Endometrium (tissue), 2 donors: ENCODE data around the gene FAM120B.

ENCODE experiments used
- FAIRE-seq: peaks from 2 replicates; lab custom pipeline; 2012; peaks lifted over from hg19 to GRCh38; lab: Jason Lieb, UNC
- donor health status: control.
- donor health status: control.

Gene FAM120B

GRCh38 chr6:170355661-170356060, 49.1 kb downstream of the FAM120B start:
- FAIRE-seq: no peak

DNA sequence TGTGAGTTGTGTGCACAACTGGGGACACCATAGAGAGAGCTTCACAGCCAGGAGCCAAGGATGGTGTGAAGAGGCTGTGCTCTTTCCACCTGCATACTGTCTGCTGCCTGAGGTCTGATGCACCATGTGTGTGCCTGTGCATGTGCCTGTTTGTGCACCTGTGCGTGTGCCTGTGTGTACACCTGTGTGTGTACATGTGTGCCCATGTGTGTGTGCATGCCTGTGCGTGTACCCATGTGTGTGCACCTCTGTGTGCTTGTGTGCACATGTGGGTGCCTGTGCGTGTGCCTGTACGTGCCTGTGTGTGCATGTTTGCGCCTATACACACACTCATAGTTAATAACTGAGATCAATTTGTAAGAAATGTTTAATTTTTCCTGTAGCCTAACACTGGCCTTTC, 51.3 kb downstream of the FAM120B start:
- FAIRE-seq: no peak

DNA sequence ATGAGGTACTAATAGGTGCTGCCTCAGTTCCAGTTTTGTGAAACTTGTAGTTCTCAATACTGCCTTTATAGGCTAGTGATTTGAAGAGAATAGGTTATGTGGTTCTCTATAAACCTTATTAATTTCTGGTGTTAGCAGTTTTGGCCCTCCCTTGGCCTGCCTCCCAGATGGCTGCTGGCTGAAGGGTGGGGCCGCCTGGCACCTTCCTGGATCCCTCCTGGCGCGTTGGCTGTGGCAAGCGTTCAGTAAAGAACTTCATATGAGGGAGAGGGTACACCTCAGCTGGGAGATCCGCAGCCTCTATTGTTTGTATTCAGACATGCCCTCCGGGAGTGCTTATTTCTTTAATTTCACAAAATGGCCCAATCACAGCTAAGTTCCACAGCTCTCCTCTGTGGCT, 51.9 kb downstream of the FAM120B start:
- FAIRE-seq: no peak

DNA sequence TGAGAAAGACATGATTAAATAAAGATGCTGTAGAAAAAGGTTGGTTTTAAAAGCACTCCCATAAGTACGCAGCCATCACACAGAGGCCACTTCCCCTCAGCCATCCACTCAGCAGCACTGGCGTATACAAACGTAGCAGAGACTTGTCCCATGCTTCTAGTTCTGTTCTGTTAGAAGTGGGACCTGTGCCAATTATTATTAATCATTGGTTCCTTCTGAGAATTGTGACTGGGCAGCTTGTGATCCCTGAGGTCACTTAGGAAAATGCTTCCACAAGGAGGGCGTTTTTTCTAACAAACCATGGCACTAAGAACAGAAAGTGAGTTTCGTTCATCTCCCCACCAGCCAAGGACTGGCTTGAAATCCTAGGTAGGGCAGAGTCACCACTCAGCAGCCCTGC, 53.9 kb downstream of the FAM120B start:
- no peak for FAIRE-seq

DNA sequence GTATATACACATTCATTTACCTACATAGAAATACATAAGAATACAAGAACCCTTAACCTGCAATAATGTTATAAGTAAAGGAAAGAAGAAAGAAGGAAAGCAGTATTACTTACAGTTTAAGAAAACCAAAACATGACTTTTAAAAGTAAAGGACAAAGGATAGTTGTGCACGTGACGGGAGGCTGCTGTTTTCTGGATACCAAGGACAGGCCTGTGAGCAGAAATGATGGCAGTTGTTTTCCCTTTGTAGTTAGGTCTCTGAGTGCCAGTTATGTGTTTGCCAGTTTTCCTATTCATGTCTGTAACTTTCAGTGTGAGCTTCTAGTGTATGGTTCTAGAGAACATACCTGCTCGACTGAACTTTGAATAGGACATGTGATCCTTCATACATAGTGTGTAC, 54.8 kb downstream of the FAM120B start:
- no peak for FAIRE-seq

DNA sequence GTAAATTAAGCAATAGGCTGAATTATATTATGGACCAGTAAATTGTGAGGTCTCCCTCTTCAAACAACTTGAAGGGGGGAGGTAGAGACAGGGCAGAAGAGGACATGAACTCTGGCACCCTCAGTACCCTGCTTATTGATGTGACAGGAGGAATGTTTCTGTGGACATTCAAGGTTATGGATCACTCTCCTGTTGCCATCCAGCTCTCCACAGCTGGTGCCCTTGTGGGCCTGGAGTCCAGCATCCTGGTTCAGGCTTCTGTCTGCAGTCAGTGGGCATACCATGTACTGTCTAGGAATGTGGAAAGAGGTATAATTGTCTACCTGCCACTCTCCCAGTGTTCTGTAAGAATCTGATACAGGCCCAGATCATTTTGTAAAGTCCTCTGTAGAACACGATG, 55.6 kb downstream of the FAM120B start:
- FAIRE-seq: no peak

GRCh38 chr6:170363255-170363654, 56.7 kb downstream of the FAM120B start:
- no peak for FAIRE-seq

- FAIRE-seq: no peak
Measured at GRCh38 chr6:170365121-170365520, 58.6 kb downstream of the FAM120B start.

DNA sequence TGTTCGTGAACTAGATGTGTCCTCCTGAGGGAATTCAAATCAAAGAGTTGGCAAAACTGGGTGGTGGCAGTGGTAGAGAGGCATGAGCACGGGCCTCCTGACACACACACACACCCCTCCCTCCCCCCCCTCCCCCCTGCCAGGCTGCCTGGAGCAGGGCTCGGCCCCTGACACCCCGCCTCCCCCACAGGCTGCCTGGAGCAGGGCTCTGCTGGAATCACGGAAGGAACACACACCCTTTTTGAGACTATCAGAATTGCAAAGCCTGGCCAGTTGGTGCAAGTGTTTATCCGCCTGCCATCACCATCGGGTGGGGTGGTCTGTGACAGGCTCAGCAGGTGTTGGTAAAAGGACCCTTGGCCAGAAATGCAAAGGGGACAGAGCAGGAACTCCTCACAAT, 59.0 kb downstream of the FAM120B start:
- no peak for FAIRE-seq

- no peak for FAIRE-seq
Measured at GRCh38 chr6:170366248-170366960, 59.8 kb downstream of the FAM120B start.

DNA sequence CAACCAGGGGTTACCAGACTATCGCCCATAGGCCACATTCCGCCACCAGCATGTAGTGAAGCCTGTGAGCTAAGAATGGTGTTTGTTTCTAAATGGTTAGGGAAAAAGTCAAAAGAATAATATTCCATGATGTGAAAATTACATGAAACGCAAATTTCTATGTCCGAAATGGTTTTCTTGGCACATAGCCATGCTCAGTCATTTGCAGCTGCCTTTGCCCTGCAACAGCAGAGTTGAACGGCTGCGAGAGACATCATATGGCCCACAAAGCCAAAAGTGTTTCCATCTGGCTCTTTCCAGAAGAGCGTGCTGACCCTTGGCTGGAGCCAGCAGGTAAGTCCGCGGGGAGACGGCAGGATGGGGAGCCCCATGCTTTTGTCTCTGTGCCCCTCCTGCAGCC, 60.7 kb downstream of the FAM120B start:
- FAIRE-seq: no peak

GRCh38 chr6:170368544-170368943, 62.0 kb downstream of the FAM120B start:
- FAIRE-seq: no peak

DNA sequence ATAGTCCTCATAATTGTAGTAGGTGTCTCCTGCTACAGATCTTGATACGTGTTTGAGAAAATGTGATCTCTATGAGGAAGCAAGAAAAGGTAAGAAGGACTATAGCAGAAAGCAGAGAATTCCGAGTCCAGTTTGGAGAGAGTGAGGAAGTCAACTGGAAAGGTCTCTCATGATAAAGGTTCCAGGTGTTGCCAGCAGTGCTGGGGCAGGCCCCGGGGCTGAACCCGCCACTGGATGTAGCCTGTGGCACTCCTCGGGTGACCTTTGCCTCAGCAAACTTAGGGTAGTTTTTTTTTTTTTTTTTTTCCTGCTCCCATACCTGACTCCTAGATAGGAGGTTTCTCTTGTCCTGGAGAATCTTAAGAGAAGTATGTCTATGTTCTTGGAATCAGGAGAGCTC, 62.8 kb downstream of the FAM120B start:
- FAIRE-seq: no peak

DNA sequence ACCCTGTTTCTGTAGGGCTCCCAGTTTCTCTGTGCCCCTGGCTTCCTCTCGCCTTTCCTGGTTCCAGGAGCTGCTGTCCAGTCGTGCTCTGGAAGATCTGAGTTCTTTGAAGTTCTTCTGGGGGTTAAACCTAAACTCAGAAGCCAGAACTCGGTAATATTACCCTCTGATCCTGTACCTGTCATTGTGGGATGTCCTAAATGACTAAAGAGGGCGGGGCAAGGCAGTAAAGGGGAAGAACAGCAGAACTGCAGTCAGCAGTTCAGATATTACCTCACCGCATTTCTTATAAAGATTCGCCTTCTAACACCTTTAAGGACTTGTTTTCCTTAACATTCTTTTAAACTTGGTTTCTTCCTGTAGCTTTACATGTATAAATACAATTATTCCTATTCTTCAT, 63.9 kb downstream of the FAM120B start:
- FAIRE-seq: no peak

GRCh38 chr6:170371080-170371479, 64.5 kb downstream of the FAM120B start:
- FAIRE-seq: no peak

GRCh38 chr6:170371588-170371987, 65.0 kb downstream of the FAM120B start:
- FAIRE-seq: no peak

- FAIRE-seq: no peak
Measured at GRCh38 chr6:170372380-170373325, 66.1 kb downstream of the FAM120B start.

DNA sequence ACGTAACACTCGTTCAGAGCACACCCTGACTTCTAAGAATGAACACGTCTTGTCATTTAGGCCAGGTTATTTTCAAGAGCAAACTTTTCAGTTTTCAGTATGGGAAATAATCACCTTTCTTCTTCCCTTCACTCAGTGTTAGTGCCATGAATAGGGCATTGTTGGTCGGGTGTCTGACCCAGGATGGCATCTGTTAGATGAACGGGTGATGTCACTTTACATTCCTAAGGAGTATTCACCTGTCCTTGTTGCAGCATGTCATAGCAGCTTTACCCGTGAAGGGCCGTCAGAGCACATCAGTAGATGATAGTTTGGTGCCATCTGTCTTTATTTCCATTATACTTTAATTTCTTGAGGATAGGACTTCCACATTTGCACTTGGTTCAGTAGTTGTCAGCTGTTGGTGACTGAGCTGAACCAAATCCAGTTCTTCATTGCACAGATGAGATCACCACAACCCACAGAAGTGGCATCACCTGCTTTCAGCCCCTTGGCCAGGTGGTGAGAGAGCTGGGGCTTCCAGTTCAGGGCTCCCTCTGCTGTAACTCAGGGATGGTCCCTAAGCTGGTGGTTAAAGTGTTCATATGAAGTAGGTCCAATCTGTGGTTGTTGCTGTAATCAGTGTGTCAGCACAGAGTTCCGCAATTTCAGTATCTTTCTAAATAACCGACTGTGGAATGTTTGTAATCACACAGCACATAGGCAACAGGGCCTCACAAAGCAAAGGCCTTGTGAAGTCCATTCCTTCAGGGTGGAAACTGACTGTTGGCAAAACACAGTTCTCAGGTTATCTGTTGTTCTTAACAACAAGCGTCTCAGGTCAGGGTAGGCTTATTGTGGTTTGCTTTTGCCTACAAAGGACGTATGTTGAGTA, 68.2 kb downstream of the FAM120B start:
- FAIRE-seq: no peak

- FAIRE-seq: no peak
Measured at GRCh38 chr6:170375661-170376060, 69.1 kb downstream of the FAM120B start.

DNA sequence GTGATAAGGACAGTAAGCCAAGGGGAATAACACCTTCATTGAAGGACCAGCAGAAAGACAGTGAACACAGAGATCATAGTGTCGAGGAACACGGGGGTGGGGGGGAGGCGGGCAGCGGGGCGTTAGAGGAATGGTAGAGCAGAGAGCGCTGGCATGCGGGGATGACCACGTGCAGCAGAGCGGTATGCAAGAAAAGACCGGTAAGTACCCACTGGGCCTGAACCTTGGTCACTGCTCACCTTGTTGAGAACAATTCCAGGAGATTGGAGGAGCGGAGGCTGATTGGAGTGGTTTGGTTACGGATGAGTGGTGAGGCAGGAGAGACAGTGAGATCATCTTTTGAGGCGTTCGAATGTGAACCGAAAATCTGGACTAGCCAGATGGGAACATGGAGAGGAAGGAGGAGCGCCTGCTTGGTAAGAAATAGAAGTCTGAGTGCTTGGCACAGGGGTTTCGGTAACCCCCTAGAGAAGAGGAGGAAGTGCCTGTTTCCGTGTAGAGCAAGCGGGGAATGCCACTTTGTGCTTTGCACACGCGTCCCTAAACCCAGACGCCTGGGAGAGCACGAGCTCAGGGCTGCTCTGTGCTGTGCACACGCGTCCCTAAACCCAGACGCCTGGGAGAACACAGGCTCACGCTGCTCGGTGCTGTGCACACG, 70.0 kb downstream of the FAM120B start:
- no peak for FAIRE-seq

DNA sequence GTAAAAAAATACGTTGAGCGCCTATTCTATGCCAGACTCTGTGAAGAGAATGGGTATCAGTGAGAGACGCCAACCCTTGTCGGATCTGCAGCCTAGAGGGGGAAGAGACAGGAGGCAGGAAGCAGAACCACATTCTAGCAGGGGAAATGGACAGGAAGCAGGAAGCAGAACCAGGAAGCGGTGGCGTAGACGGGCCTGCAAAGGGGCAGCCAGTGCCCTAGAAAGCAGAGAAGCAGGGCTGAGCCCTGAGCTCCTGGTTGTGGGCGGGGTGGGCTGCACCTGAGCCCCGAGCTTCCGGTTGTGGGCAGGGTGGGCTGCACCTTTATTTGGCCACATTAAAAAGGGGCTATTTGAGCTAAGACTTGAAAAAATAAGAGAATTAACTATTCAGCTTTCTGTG, 71.9 kb downstream of the FAM120B start:
- no peak for FAIRE-seq

GRCh38 chr6:170381562-170381961, 75.0 kb downstream of the FAM120B start:
- FAIRE-seq: no peak
